ENCODE data around the gene SCUBE1. TPM values are rescaled to one million over a fixed set of nuclear protein-coding genes. Genes with fewer than 3 reads are reported as not detected.

Gene SCUBE1
- total and polyA plus RNA-seq, 2 of the 8 experiments (the other 6 are each of a cell fraction or from before 2014, with no cell fraction given): 2.3 to 4.9 TPM

GRCh38 chr22:43207386-43207785 lies 135.8 kb downstream of the SCUBE1 start:
- Histone ChIP-seq H3K4ac (replicated peaks; ENCODE audit: insufficient read length, low read depth, low read length) (no peak overlapping the region), H3K79me1 (ENCODE audit: low read depth, low read length) (no peaks in the 10 kb centered on the region), H2AFZ (ENCODE audit: low read length) (no peak overlapping the region), H3K4me2 (ENCODE audit: insufficient read depth in 1 of 2, low read depth in 2 of 2, low read length in 2 of 2) (no peak overlapping the region), H2BK20ac (ENCODE audit: low read length) (no peak overlapping the region), H3K9ac (replicated peaks in 1 of 4; ENCODE audit: extremely low read depth in 1 of 4, low read depth in 3 of 4, low read length in 3 of 4) (no peak overlapping the region), H3K23me2 (ENCODE audit: low read depth, low read length) (peaks cover 9% of the 10 kb centered on the region; the same call in 1 of the 2 replicates), H3K56ac (replicated peaks; ENCODE audit: insufficient read length, low read depth, low read length) (no peak overlapping the region), H4K20me1 (replicated peaks in 1 of 2; ENCODE audit: control insufficient read depth in 1 of 2, insufficient read depth in 2 of 2, low read length in 2 of 2) (peaks cover 0 to 8% of the 10 kb centered on the region in 2 experiments), H4K91ac (replicated peaks; ENCODE audit: insufficient read length, low read length) (no peak overlapping the region), H3K18ac (ENCODE audit: extremely low read depth, low read length) (no peak overlapping the region), H3K4me3 (ENCODE audit: extremely low read depth in 1 of 4, insufficient read depth in 2 of 4, low read depth in 3 of 4, low read length in 4 of 4) (no peak overlapping the region), H2BK120ac (replicated peaks; ENCODE audit: low read depth, low read length) (no peak overlapping the region), H3K79me2 (ENCODE audit: control insufficient read depth in 1 of 2, insufficient read depth in 2 of 2, low read length in 2 of 2) (no peaks in the 10 kb centered on the region), H2BK15ac (ENCODE audit: low read length) (no peak overlapping the region), H2BK12ac (ENCODE audit: low read depth, low read length) (no peak overlapping the region), H3K9me3 (ENCODE audit: insufficient read depth in 2 of 2, low read depth in 1 of 2, low read length in 1 of 2) (no peaks in the 10 kb centered on the region), H4K5ac (ENCODE audit: insufficient read length, low read depth, low read length) (no peak overlapping the region), H2BK5ac (ENCODE audit: low read depth, low read length) (no peak overlapping the region), H3K4me1 (replicated peaks in 1 of 4; ENCODE audit: control insufficient read depth in 3 of 4, insufficient read depth in 4 of 4, low read length in 3 of 4) (peaks cover 2 to 11% (median 4%) of the 10 kb centered on the region in 4 experiments; a peak in 6 of 7 replicates), H3K23ac (ENCODE audit: insufficient read length) (no peak overlapping the region), H4K8ac (ENCODE audit: extremely low read depth, insufficient read depth, low read length) (no peak overlapping the region; the same call in 1 of the 2 replicates), H3K27ac (ENCODE audit: low read depth, low read length) (no peak overlapping the region), H3K14ac (ENCODE audit: insufficient read length) (no peak overlapping the region), H3K27me3 (replicated peaks in 1 of 4; ENCODE audit: control insufficient read depth in 3 of 4, extremely low read depth in 1 of 4, insufficient read depth in 3 of 4, low read length in 3 of 4) (no peaks in the 10 kb centered on the region), H3K36me3 (ENCODE audit: control insufficient read depth in 2 of 4, insufficient read depth in 4 of 4, low read length in 3 of 4) (no peaks in the 10 kb centered on the region), H2AK5ac (ENCODE audit: low read depth, low read length) (no peak overlapping the region)
- ChIA-PET CTCF (ENCODE audit: partially characterized antibody) (interaction anchor here (1.2 to 16.7 kb wide), 4 partner anchors 10 to 139 kb away, joined by 3 to 186 read pairs (median 7); no protein-coding TSS in a partner anchor), POLR2A (ENCODE audit: partially characterized antibody) (no interaction called here)
- WGBS, 2 experiments (ENCODE audit: extremely low coverage in 1 of 2, insufficient coverage in 1 of 2, insufficient read length in 1 of 2, insufficient replicate concordance in 2 of 2, low coverage in 1 of 2, low lambda C conversion rate in 2 of 2, missing lambda C conversion rate in 1 of 2): 97% methylated on average over 11 of the region's 13 CpGs; no CpG with 5 or more reads in 1 of the 2 experiments
- DNase-seq (ENCODE audit: low read depth in 1 of 2, low spot score in 2 of 2): no peak
- FAIRE-seq: no peak
- TF ChIP-seq HDAC2 (IDR thresholded peaks at IDR 0.05; ENCODE audit: borderline replicate concordance in 1 of 2, low read depth in 2 of 2, low read length in 2 of 2) (no peak), NANOG (IDR thresholded peaks at IDR 0.05; ENCODE audit: insufficient read depth, low read depth, low read length, poor library complexity, severe bottlenecking) (no peak), TEAD4 (IDR thresholded peaks at IDR 0.05; ENCODE audit: low read depth, low read length) (no peak), JUND (IDR thresholded peaks at IDR 0.05; ENCODE audit: low read length) (no peak), ZNF274 (IDR thresholded peaks at IDR 0.05; ENCODE audit: borderline replicate concordance, extremely low read depth, low read length) (no peak), TBP (IDR thresholded peaks at IDR 0.05; ENCODE audit: low read depth, low read length) (no peak), TAF7 (optimal IDR thresholded peaks at IDR 0.05; ENCODE audit: borderline replicate concordance, low read depth, low read length) (no peak)
